Measurements from ENCODE around the gene LSAMP. TPM values are rescaled to one million over a fixed set of nuclear protein-coding genes. Genes with fewer than 3 reads are reported as not detected.

LSAMP gene
- total RNA-seq, 1 experiment from 2014 or later: not detected

- ChIA-PET POLR2A (interaction anchor here (0.7 to 1.6 kb wide), 3 partner anchors 8 to 52 kb away, joined by 3 to 6 read pairs (median 6); no protein-coding TSS in a partner anchor), CTCF (interaction anchor here (0.8 kb wide), 1 partner anchor 26 kb away, joined by 3 read pairs; no protein-coding TSS in a partner anchor)
- Mint-ChIP-seq H3K36me3 (ENCODE audit: insufficient read depth, unreplicated experiment) (no peaks in the 10 kb centered on the region), H3K27me3 (ENCODE audit: insufficient read depth, unreplicated experiment) (no peaks in the 10 kb centered on the region), H3K4me3 (ENCODE audit: unreplicated experiment) (no peak overlapping the region), H3K27ac (ENCODE audit: low read depth, unreplicated experiment) (no peak overlapping the region), H3K9me3 (ENCODE audit: unreplicated experiment) (no peaks in the 10 kb centered on the region), H3K4me1 (ENCODE audit: insufficient read depth, unreplicated experiment) (no peaks in the 10 kb centered on the region)
- no TSS peak for BruUV-seq (replicated peaks)
- no peak for TF ChIP-seq CTCF (IDR thresholded peaks at IDR 0.05; ENCODE audit: unreplicated experiment)
- DNase-seq (ENCODE audit: unreplicated experiment): peak; percentile 14
- intact Hi-C loops (cut with micrococcal nuclease): no loop called here
Measured at GRCh38 chr3:116051040-116051439, 394.2 kb downstream of the LSAMP start.

GRCh38 chr3:116050311-116050915 is 394.9 kb downstream of the LSAMP start:
- Mint-ChIP-seq H3K9me3 (ENCODE audit: unreplicated experiment) (no peaks in the 10 kb centered on the region), H3K36me3 (ENCODE audit: insufficient read depth, unreplicated experiment) (no peaks in the 10 kb centered on the region), H3K27ac (ENCODE audit: low read depth, unreplicated experiment) (no peak overlapping the region), H3K4me3 (ENCODE audit: unreplicated experiment) (no peak overlapping the region), H3K4me1 (ENCODE audit: insufficient read depth, unreplicated experiment) (no peaks in the 10 kb centered on the region), H3K27me3 (ENCODE audit: insufficient read depth, unreplicated experiment) (no peaks in the 10 kb centered on the region)
- intact Hi-C loops (cut with micrococcal nuclease): no loop called here
- ChIA-PET POLR2A (interaction anchor here (1.4 to 1.6 kb wide), 2 partner anchors 9 to 11 kb away, joined by 6 read pairs; no protein-coding TSS in a partner anchor), CTCF (interaction anchor here (0.8 kb wide), 1 partner anchor 26 kb away, joined by 3 read pairs; no protein-coding TSS in a partner anchor)
- no peak for DNase-seq (ENCODE audit: unreplicated experiment)
- no peak for TF ChIP-seq CTCF (IDR thresholded peaks at IDR 0.05; ENCODE audit: unreplicated experiment)
- no TSS peak for BruUV-seq (replicated peaks)

GRCh38 chr3:116048991-116049390 is 396.3 kb downstream of the LSAMP start:
- TF ChIP-seq CTCF (IDR thresholded peaks at IDR 0.05; ENCODE audit: unreplicated experiment): no peak
- Mint-ChIP-seq H3K9me3 (ENCODE audit: unreplicated experiment) (no peaks in the 10 kb centered on the region), H3K27ac (ENCODE audit: low read depth, unreplicated experiment) (no peak overlapping the region), H3K27me3 (ENCODE audit: insufficient read depth, unreplicated experiment) (no peaks in the 10 kb centered on the region), H3K36me3 (ENCODE audit: insufficient read depth, unreplicated experiment) (no peaks in the 10 kb centered on the region), H3K4me1 (ENCODE audit: insufficient read depth, unreplicated experiment) (no peaks in the 10 kb centered on the region), H3K4me3 (ENCODE audit: unreplicated experiment) (no peak overlapping the region)
- POLR2A ChIA-PET: no interaction called here
- no peak for DNase-seq (ENCODE audit: unreplicated experiment)
- CTCF ChIA-PET: no interaction called here
- intact Hi-C loops (cut with micrococcal nuclease): no loop called here
- no TSS peak for BruUV-seq (replicated peaks)

- POLR2A ChIA-PET: interaction anchor here (0.7 kb wide), 1 partner anchor 999 kb away, joined by 4 read pairs; no protein-coding TSS in a partner anchor
Measured at GRCh38 chr3:116046350-116046749, 398.9 kb downstream of the LSAMP start.

More at GRCh38 chr3:116046350-116046749, 398.9 kb downstream of the LSAMP start:
- H3K9me3 Mint-ChIP-seq (ENCODE audit: unreplicated experiment): no peaks in the 10 kb centered on the region
- H3K27ac Mint-ChIP-seq (ENCODE audit: low read depth, unreplicated experiment): no peak overlapping the region
- no peaks in the 10 kb centered on the region for H3K36me3 Mint-ChIP-seq (ENCODE audit: insufficient read depth, unreplicated experiment)
- CTCF ChIA-PET: interaction anchor here (0.7 kb wide), 1 partner anchor 45 kb away, joined by 3 read pairs; no protein-coding TSS in a partner anchor
- intact Hi-C loops (cut with micrococcal nuclease): no loop called here
- BruUV-seq (replicated peaks): no TSS peak
- no peaks in the 10 kb centered on the region for H3K4me1 Mint-ChIP-seq (ENCODE audit: insufficient read depth, unreplicated experiment)
- no peaks in the 10 kb centered on the region for H3K27me3 Mint-ChIP-seq (ENCODE audit: insufficient read depth, unreplicated experiment)
- no peak for TF ChIP-seq CTCF (IDR thresholded peaks at IDR 0.05; ENCODE audit: unreplicated experiment)
- H3K4me3 Mint-ChIP-seq (ENCODE audit: unreplicated experiment): no peak overlapping the region
- no peak for DNase-seq (ENCODE audit: unreplicated experiment)

All from MCF 10A (cell line).